Natural killer cell (primary cell): ENCODE data around the gene TPGS1. TPM values are rescaled to one million over a fixed set of nuclear protein-coding genes. Genes with fewer than 3 reads are reported as not detected.

Experiments
- ATAC-seq, 3 donors: fragments of 150-1000 bp in 2 of 3; fragments of 200-7000 bp in 1 of 3; cut with Tn5 transposase; 1 replicate in 1 of 3; 2 replicates in 2 of 3; pipeline ENCODE4 v1.10.0; 2021; ENCODE audit warnings: mild to moderate bottlenecking in 2 of 3, moderate library complexity in 2 of 3
- DNase-seq, 2 donors: peaks; one replicate each; pipeline versions ENCODE4 v3.0.0 to v3.0.0-alpha.2; 2013 to 2021; ENCODE audit warnings: mixed read lengths in 1 of 2
- H3K27ac ChIP-seq: one replicate; pipeline ENCODE4 v1.5.1; 2013; ENCODE audit warnings: mild to moderate bottlenecking, low read length
- H3K27me3 ChIP-seq: one replicate; pipeline ENCODE4 v1.6.1; 2013; ENCODE audit warnings: low read length; ENCODE audit not compliant: control insufficient read depth, insufficient read depth
- H3K36me3 ChIP-seq: one replicate; pipeline ENCODE4 v1.6.1; 2013; ENCODE audit warnings: low read length; ENCODE audit not compliant: control insufficient read depth, insufficient read depth
- H3K4me1 ChIP-seq: one replicate; pipeline ENCODE4 v1.6.1; 2013; ENCODE audit warnings: low read length; ENCODE audit not compliant: control insufficient read depth, insufficient read depth
- H3K4me3 ChIP-seq: one replicate; pipeline ENCODE4 v1.5.1; 2013; ENCODE audit warnings: low read length
- H3K9me3 ChIP-seq: one replicate; pipeline ENCODE4 v1.6.1; 2013; ENCODE audit warnings: low read length; ENCODE audit not compliant: control insufficient read depth, insufficient read depth
- H3K27ac Mint-ChIP-seq, 2 donors: one replicate each; pipeline ENCODE4 v1.8.0; 2022; ENCODE audit warnings: mild to moderate bottlenecking in 2 of 2, mixed read lengths in 2 of 2, moderate library complexity in 1 of 2
- H3K27me3 Mint-ChIP-seq, 2 donors: one replicate each; pipeline ENCODE4 v1.8.0; 2022; ENCODE audit warnings: low read depth in 2 of 2, mixed read lengths in 2 of 2
- H3K36me3 Mint-ChIP-seq: one replicate; pipeline ENCODE4 v1.8.0; 2022; ENCODE audit warnings: mixed read lengths
- H3K4me1 Mint-ChIP-seq, 2 donors: one replicate each; pipeline ENCODE4 v1.8.0; 2022; ENCODE audit warnings: mixed read lengths in 2 of 2
- H3K4me3 Mint-ChIP-seq: one replicate; pipeline ENCODE4 v1.8.0; 2022; ENCODE audit warnings: mild to moderate bottlenecking, moderate library complexity, mixed read lengths
- H3K9me3 Mint-ChIP-seq, 2 donors: one replicate each; pipeline ENCODE4 v1.8.0; 2022; ENCODE audit warnings: mixed read lengths in 2 of 2
- WGBS: methylation state at CpG from one replicate; pipeline ENCODE4 v1.1.7; 2013; ENCODE audit warnings: missing lambda C conversion rate; ENCODE audit not compliant: insufficient coverage; 5-methylcytosine and 5-hydroxymethylcytosine counted together
- intact Hi-C: fragments of 100-400 bp; cut with micrococcal nuclease; formaldehyde crosslinking; loops from one replicate; pipeline ENCODE4 v1.14.2; 2022
- total RNA-seq, 4 donors: library from RNA; stranded (reverse); fragments of 120-200 nt in 1 of 4; gene quantifications; one replicate each; pipeline versions ENCODE4 v1.2.3 to v1.2.4, GENCODE V29; 2013 to 2022
- TF ChIP-seq, protein P1 (sequence below): fragments of 200-600 bp; IDR thresholded peaks from one replicate; pipeline ENCODE4 v1.8.0; 2022; ENCODE audit warnings: antibody characterized with exemption

Gene TPGS1
- total RNA-seq, 3 donors from 2014 or later (not counting 1 experiment from before 2014, with no cell fraction given) = 18.7 to 20.6 (median 18.9) TPM

DNA sequence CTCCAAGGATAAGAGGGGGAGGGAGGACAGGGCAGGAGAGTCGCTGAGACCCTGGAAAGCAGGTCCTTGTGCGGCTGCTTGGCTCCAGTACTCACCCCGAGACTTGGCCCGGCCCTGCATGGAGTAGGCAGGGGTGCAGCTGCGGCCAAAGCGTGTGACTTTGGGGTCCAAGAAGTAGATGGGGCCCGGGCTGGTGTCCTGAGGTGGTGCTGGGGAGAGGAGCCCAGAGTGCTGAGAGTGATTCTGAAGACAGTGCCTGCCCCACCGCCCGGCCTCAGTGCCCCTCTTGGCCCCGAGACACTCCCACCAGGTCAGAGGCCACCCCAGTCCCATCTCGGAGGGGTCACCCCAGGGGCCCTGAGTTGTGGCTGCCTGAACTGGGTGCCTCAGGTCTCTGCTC, 39.7 kb upstream of the TPGS1 start:
- intact Hi-C loops = no loop called here
- Histone ChIP-seq H3K9me3 (no peaks in the 10 kb centered on the region), H3K27ac (no peak overlapping the region), H3K4me1 (no peaks in the 10 kb centered on the region), H3K36me3 (no peaks in the 10 kb centered on the region), H3K4me3 (no peak overlapping the region), H3K27me3 (peaks cover 4% of the 10 kb centered on the region)
- 91% methylated on average over 11 of the region's 11 CpGs for WGBS
- H3K4me3 Mint-ChIP-seq = no peak overlapping the region
- ATAC-seq = no peak
- no peaks in the 10 kb centered on the region for H3K4me1 Mint-ChIP-seq
- peaks cover 0 to 5% of the 10 kb centered on the region in 2 donors for H3K9me3 Mint-ChIP-seq
- TF ChIP-seq, protein P1, sequence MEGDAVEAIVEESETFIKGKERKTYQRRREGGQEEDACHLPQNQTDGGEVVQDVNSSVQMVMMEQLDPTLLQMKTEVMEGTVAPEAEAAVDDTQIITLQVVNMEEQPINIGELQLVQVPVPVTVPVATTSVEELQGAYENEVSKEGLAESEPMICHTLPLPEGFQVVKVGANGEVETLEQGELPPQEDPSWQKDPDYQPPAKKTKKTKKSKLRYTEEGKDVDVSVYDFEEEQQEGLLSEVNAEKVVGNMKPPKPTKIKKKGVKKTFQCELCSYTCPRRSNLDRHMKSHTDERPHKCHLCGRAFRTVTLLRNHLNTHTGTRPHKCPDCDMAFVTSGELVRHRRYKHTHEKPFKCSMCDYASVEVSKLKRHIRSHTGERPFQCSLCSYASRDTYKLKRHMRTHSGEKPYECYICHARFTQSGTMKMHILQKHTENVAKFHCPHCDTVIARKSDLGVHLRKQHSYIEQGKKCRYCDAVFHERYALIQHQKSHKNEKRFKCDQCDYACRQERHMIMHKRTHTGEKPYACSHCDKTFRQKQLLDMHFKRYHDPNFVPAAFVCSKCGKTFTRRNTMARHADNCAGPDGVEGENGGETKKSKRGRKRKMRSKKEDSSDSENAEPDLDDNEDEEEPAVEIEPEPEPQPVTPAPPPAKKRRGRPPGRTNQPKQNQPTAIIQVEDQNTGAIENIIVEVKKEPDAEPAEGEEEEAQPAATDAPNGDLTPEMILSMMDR = no peak
- no peak for DNase-seq
- H3K27me3 Mint-ChIP-seq = peaks cover 0 to 4% of the 10 kb centered on the region in 2 donors
- no peak overlapping the region for H3K27ac Mint-ChIP-seq
- no peaks in the 10 kb centered on the region for H3K36me3 Mint-ChIP-seq

DNA sequence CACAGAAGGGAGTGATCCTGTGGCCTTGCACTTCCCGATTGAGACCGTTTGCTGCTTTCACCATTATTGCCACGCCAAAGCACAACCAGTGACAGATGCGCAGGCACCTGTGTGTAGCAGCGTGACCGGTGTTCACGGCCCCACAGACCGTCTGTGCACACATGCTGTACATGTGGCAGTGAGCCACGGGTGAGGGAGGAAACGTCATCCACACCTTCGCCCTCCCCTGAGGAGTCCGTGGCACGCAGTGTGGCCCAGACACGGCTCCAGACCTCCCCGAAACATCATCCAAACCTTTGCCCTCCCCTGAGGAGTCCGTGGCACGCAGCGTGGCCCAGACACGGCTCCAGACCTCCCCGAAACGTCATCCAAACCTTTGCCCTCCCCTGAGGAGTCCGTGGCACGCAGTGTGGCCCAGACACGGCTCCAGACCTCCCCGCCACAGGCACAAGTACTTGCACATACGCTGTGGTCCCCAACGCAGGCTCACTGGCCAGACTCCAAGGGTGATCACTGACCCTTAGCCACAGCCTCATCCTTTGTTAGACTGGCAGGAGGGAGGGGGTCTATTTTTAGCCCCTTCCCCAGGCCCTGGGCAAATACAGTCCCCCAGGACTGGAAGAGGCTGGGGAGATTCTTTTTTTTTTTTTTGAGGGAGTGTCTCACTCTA, 38.6 kb upstream of the TPGS1 start:
- Mint-ChIP-seq H3K4me3 (no peak overlapping the region), H3K27me3 (no peaks in the 10 kb centered on the region), H3K9me3 (peaks cover 0 to 5% of the 10 kb centered on the region in 2 donors), H3K27ac (no peak overlapping the region), H3K4me1 (no peaks in the 10 kb centered on the region), H3K36me3 (no peaks in the 10 kb centered on the region)
- TF ChIP-seq, protein P1 = no peak
- ATAC-seq (peak in 1 of 3 donors; percentile 3), DNase-seq (no peak)
- intact Hi-C loops = no loop called here
- Histone ChIP-seq H3K27ac (no peak overlapping the region), H3K36me3 (no peaks in the 10 kb centered on the region), H3K27me3 (no peaks in the 10 kb centered on the region), H3K4me3 (no peak overlapping the region), H3K9me3 (no peaks in the 10 kb centered on the region), H3K4me1 (no peaks in the 10 kb centered on the region)
- 84% methylated on average over 27 of the region's 27 CpGs for whole genome bisulfite sequencing

DNA sequence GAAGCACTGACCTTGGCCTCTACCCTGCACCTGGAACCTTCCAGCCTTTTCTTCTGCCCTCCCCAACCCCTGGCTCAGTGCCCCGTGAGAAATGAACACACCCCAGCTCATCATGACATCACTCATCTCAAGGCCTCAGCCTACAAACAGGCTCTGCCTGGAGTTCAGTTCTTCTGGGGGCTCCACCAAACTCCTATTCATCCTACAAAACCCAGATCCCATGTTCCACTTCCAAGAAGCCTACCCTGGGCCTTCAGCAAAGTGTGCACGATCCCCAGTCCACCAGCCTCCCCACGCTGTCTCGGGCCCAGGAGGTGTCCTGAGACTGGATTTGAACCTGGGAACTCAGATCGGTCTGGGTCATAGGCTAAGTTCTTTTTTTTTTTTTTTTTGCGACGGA, 37.5 kb upstream of the TPGS1 start:
- DNase-seq (no peak), ATAC-seq (no peak)
- peaks cover 0 to under 1% of the 10 kb centered on the region in 2 donors for H3K27me3 Mint-ChIP-seq
- WGBS = 85% methylated on average over 6 of the region's 7 CpGs
- Histone ChIP-seq H3K27ac (no peak overlapping the region), H3K4me3 (no peak overlapping the region), H3K27me3 (no peaks in the 10 kb centered on the region), H3K9me3 (no peaks in the 10 kb centered on the region), H3K4me1 (no peaks in the 10 kb centered on the region), H3K36me3 (no peaks in the 10 kb centered on the region)
- H3K4me3 Mint-ChIP-seq = no peak overlapping the region
- TF ChIP-seq, protein P1 = no peak
- no peaks in the 10 kb centered on the region for H3K4me1 Mint-ChIP-seq
- H3K36me3 Mint-ChIP-seq = no peaks in the 10 kb centered on the region
- no peak overlapping the region for H3K27ac Mint-ChIP-seq
- peaks cover 0 to 3% of the 10 kb centered on the region in 2 donors for H3K9me3 Mint-ChIP-seq
- intact Hi-C loops = no loop called here

- Histone ChIP-seq H3K27ac (no peak overlapping the region), H3K36me3 (no peaks in the 10 kb centered on the region), H3K4me3 (no peak overlapping the region), H3K9me3 (no peaks in the 10 kb centered on the region), H3K27me3 (no peaks in the 10 kb centered on the region), H3K4me1 (no peaks in the 10 kb centered on the region)
- no peaks in the 10 kb centered on the region for H3K36me3 Mint-ChIP-seq
- TF ChIP-seq, protein P1 = no peak
- ATAC-seq = peak in 1 of 3 donors; percentile 27
- H3K9me3 Mint-ChIP-seq = no peaks in the 10 kb centered on the region
- H3K27me3 Mint-ChIP-seq = peaks cover 0 to 6% of the 10 kb centered on the region in 2 donors
- DNase-seq = no peak
- no peaks in the 10 kb centered on the region for H3K4me1 Mint-ChIP-seq
- H3K4me3 Mint-ChIP-seq = no peak overlapping the region
- intact Hi-C loops = no loop called here
- WGBS = 85% methylated on average over 20 of the region's 20 CpGs
- no peak overlapping the region for H3K27ac Mint-ChIP-seq
Measured at GRCh38 chr19:470701-471100, 36.6 kb upstream of the TPGS1 start.
